ENCODE results near the gene DSCAM. TPM values are rescaled to one million over a fixed set of nuclear protein-coding genes. Genes with fewer than 3 reads are reported as not detected.

DSCAM gene
- total and polyA plus RNA-seq, 10 of the 15 experiments (the other 5 are each of a cell fraction or from before 2014, with no cell fraction given) = not detected

DNA sequence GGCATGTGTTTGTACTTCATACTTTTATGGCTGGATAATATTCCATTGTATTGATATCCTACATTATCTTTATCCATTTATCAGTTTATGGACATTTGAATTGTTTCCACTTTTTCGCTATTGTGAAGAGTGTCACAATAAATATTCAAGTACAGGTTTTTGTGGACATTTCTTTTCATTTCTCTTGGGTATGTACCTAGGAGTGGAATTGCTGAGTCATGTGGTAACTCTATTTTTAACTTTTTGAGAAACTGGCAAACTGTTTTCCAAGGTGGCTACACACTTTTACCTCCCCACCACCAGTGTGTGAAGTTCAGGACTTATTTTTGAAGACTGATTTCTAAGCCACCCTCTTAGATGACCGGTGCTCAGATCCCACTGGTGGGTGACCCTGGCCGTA, 39.0 kb upstream of the DSCAM start:
- ChIA-PET CTCF (no interaction called here), SMC1A (ENCODE audit: uncharacterized antibody, unreplicated experiment) (no interaction called here), RAD21 (ENCODE audit: unreplicated experiment) (no interaction called here), POLR2A (no interaction called here)
- TF ChIP-seq RBBP5 (conservative IDR thresholded peaks at IDR 0.05) = no peak
- TF ChIP-seq, protein P1, sequence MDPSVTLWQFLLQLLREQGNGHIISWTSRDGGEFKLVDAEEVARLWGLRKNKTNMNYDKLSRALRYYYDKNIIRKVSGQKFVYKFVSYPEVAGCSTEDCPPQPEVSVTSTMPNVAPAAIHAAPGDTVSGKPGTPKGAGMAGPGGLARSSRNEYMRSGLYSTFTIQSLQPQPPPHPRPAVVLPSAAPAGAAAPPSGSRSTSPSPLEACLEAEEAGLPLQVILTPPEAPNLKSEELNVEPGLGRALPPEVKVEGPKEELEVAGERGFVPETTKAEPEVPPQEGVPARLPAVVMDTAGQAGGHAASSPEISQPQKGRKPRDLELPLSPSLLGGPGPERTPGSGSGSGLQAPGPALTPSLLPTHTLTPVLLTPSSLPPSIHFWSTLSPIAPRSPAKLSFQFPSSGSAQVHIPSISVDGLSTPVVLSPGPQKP (IDR thresholded peaks at IDR 0.05; ENCODE audit: low read depth, low read length) = no peak
- TF ChIP-seq, protein P2, sequence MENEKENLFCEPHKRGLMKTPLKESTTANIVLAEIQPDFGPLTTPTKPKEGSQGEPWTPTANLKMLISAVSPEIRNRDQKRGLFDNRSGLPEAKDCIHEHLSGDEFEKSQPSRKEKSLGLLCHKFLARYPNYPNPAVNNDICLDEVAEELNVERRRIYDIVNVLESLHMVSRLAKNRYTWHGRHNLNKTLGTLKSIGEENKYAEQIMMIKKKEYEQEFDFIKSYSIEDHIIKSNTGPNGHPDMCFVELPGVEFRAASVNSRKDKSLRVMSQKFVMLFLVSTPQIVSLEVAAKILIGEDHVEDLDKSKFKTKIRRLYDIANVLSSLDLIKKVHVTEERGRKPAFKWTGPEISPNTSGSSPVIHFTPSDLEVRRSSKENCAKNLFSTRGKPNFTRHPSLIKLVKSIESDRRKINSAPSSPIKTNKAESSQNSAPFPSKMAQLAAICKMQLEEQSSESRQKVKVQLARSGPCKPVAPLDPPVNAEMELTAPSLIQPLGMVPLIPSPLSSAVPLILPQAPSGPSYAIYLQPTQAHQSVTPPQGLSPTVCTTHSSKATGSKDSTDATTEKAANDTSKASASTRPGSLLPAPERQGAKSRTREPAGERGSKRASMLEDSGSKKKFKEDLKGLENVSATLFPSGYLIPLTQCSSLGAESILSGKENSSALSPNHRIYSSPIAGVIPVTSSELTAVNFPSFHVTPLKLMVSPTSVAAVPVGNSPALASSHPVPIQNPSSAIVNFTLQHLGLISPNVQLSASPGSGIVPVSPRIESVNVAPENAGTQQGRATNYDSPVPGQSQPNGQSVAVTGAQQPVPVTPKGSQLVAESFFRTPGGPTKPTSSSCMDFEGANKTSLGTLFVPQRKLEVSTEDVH (IDR thresholded peaks at IDR 0.05; ENCODE audit: low read depth, partially characterized antibody) = no peak
- TF ChIP-seq NFYA (IDR thresholded peaks at IDR 0.05; ENCODE audit: borderline replicate concordance, low read depth, low read length) = no peak
- TF ChIP-seq, protein P3, sequence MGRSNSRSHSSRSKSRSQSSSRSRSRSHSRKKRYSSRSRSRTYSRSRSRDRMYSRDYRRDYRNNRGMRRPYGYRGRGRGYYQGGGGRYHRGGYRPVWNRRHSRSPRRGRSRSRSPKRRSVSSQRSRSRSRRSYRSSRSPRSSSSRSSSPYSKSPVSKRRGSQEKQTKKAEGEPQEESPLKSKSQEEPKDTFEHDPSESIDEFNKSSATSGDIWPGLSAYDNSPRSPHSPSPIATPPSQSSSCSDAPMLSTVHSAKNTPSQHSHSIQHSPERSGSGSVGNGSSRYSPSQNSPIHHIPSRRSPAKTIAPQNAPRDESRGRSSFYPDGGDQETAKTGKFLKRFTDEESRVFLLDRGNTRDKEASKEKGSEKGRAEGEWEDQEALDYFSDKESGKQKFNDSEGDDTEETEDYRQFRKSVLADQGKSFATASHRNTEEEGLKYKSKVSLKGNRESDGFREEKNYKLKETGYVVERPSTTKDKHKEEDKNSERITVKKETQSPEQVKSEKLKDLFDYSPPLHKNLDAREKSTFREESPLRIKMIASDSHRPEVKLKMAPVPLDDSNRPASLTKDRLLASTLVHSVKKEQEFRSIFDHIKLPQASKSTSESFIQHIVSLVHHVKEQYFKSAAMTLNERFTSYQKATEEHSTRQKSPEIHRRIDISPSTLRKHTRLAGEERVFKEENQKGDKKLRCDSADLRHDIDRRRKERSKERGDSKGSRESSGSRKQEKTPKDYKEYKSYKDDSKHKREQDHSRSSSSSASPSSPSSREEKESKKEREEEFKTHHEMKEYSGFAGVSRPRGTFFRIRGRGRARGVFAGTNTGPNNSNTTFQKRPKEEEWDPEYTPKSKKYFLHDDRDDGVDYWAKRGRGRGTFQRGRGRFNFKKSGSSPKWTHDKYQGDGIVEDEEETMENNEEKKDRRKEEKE (IDR thresholded peaks at IDR 0.05) = no peak
- TF ChIP-seq, protein P4, sequence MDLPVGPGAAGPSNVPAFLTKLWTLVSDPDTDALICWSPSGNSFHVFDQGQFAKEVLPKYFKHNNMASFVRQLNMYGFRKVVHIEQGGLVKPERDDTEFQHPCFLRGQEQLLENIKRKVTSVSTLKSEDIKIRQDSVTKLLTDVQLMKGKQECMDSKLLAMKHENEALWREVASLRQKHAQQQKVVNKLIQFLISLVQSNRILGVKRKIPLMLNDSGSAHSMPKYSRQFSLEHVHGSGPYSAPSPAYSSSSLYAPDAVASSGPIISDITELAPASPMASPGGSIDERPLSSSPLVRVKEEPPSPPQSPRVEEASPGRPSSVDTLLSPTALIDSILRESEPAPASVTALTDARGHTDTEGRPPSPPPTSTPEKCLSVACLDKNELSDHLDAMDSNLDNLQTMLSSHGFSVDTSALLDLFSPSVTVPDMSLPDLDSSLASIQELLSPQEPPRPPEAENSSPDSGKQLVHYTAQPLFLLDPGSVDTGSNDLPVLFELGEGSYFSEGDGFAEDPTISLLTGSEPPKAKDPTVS (IDR thresholded peaks at IDR 0.05; ENCODE audit: low read depth, low read length) = no peak
- no peak for TF ChIP-seq JUNB (IDR thresholded peaks at IDR 0.05)
- TF ChIP-seq TCF12 (IDR thresholded peaks at IDR 0.05; ENCODE audit: low read depth, low read length) = no peak
- no peak for TF ChIP-seq RAD51 (IDR thresholded peaks at IDR 0.05)
- TF ChIP-seq, protein P5, sequence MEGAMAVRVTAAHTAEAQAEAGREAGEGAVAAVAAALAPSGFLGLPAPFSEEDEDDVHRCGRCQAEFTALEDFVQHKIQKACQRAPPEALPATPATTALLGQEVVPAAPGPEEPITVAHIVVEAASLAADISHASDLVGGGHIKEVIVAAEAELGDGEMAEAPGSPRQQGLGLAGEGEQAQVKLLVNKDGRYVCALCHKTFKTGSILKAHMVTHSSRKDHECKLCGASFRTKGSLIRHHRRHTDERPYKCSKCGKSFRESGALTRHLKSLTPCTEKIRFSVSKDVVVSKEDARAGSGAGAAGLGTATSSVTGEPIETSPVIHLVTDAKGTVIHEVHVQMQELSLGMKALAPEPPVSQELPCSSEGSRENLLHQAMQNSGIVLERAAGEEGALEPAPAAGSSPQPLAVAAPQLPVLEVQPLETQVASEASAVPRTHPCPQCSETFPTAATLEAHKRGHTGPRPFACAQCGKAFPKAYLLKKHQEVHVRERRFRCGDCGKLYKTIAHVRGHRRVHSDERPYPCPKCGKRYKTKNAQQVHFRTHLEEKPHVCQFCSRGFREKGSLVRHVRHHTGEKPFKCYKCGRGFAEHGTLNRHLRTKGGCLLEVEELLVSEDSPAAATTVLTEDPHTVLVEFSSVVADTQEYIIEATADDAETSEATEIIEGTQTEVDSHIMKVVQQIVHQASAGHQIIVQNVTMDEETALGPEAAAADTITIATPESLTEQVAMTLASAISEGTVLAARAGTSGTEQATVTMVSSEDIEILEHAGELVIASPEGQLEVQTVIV (IDR thresholded peaks at IDR 0.05; ENCODE audit: borderline replicate concordance, partially characterized antibody) = no peak
- TF ChIP-seq PAX5 (IDR thresholded peaks at IDR 0.05; ENCODE audit: borderline replicate concordance, low read depth, low read length) = no peak
- TF ChIP-seq EED (IDR thresholded peaks at IDR 0.05; ENCODE audit: low read depth) = no peak
- in situ Hi-C loops (cut with MboI) = no loop called here
- H3K9me3 ChIP-seq (replicated peaks; ENCODE audit: control insufficient read depth, insufficient read depth, low read length) = no peaks in the 10 kb centered on the region; the same call in 2 of the 3 replicates
- BruUV-seq (replicated peaks) = no TSS peak
- ATAC-seq (no peak), DNase-seq (ENCODE audit: low read depth, low spot score) (no peak), FAIRE-seq (no peak)
- no peak overlapping the region for H3K4me3 ChIP-seq
- no peaks in the 10 kb centered on the region for H3K4me1 ChIP-seq (ENCODE audit: control insufficient read depth, insufficient read depth, low read length)
- no peaks in the 10 kb centered on the region for H4K20me1 ChIP-seq (ENCODE audit: control insufficient read depth, insufficient read depth)
- H3K79me2 ChIP-seq (ENCODE audit: control insufficient read depth, insufficient read depth, low read length) = no peaks in the 10 kb centered on the region
- H3K4me2 ChIP-seq (ENCODE audit: control insufficient read depth, insufficient read depth) = no peak overlapping the region
- H3K27me3 ChIP-seq (replicated peaks in 1 of 2; ENCODE audit: control insufficient read depth in 2 of 2, insufficient read depth in 2 of 2, low read length in 1 of 2) = no peaks in the 10 kb centered on the region
- no peak overlapping the region for H2AFZ ChIP-seq (ENCODE audit: control insufficient read depth, low read depth, low read length)
- 13% methylated on average over 3 of the region's 3 CpGs for WGBS (ENCODE audit: insufficient coverage, insufficient replicate concordance, low lambda C conversion rate, missing lambda C conversion rate)
- H3K9ac ChIP-seq (ENCODE audit: control insufficient read depth, insufficient read depth, low read length) = no peak overlapping the region
- H3K36me3 ChIP-seq (ENCODE audit: control insufficient read depth in 2 of 2, insufficient read depth in 2 of 2, low read length in 1 of 2) = no peaks in the 10 kb centered on the region
- intact Hi-C loops (cut with micrococcal nuclease; ENCODE audit: unreplicated experiment) = no loop called here
- no peak overlapping the region for H3K27ac ChIP-seq (ENCODE audit: control insufficient read depth, insufficient read depth)

Data from GM12878 (cell line).